MV-4-11 (cell line): Measurements from ENCODE around the gene FAM229A.

Experiments
- DNase-seq: peaks from one replicate; lab custom pipeline; 2025; lab: John Stamatoyannopoulos, UW

Gene FAM229A

DNA sequence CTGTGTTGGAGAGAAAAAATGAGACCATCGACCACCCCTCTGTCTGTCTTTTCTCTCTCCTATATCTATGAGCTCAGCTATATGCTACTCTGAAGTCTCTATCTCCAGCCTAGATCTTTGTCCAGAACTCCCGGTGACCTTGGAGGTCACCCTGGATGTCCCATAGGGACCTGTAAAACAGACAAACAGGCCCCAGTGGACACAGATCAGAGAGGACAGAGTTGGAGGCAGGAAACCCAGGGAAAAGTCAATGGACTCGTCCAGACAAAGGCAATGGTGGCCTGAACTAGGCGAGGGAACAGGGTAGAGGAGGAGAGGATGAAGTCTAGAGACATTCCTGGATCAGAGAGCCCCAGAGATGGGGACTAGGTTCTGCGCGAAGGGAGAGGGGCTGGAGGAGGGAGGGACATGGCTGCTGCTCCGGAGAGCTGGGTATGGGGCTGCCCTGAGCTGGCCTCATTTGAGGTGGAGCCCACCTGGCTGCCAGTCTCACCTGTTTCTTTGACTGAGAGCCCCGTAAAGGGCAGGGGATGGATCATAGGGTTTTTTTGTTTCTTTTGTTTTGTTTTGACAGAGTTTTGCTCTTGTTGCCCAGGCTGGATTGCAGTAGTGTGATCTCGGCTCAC, 15.6 kb downstream of the FAM229A start:
- DNase-seq = no peak

DNA sequence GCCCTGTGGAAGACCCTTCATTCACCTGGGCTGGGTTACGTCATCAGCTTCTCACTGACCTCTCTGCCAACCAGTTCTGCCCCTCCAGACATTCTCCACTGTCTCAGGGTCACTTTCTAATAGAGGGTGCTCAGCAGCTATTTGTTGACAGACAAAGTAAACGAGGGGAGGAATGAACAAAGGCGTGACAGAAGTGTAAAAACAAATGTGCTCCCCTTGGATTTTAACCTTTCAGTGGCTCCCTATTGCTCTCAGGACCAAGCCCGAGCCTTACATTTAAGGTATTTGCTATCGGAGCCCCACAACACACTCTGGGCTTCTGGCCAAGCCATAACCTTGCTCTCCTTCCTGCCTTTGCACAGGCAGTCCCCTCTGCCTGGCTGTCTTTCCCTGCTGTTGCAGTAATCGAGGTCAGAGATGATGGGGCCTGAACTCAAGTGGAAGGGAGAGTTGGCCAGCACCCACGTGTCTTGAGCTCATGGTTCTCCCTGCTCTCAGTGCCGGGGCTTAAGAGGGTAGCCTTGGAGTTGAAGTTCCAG, 16.9 kb downstream of the FAM229A start:
- no peak for DNase-seq

DNA sequence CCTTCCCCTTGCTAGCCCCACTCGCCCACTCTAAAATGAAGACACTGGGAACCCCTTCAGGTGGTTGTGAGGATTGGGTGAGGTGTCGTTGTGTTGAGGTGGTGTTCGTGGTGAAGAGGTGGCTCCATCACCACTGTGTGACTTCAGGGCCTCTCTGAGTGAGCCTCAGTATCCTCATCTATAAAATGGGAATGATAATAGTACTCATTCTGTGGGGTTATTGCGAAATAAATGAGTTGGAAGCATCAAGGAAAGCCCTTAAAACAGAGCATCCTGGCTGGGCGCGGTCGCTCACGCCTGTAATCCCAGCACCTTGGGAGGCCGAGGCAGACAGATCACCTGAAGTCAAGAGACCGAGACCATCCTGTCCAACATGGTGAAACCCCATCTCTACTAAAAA, 19.6 kb downstream of the FAM229A start:
- DNase-seq = no peak

DNA sequence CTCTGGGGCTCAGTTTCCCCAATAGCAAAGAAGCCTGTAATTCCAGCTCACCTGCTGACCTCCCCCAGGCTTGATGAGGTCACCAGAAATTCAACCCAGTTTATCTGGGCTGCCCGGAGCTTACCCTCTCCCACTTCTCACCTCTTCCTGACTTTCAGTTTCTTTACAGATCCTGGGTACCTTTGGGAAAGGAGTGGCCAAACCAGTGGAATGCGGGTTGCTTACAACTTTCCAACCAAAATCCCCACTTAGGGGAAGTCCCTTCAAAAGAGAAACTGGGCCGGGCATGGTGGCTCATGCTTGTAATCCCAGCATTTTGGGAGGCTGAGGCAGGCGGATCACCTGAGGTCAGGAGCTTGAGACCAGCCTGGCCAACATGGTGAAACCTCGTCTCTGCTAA, 20.3 kb downstream of the FAM229A start:
- no peak for DNase-seq

DNA sequence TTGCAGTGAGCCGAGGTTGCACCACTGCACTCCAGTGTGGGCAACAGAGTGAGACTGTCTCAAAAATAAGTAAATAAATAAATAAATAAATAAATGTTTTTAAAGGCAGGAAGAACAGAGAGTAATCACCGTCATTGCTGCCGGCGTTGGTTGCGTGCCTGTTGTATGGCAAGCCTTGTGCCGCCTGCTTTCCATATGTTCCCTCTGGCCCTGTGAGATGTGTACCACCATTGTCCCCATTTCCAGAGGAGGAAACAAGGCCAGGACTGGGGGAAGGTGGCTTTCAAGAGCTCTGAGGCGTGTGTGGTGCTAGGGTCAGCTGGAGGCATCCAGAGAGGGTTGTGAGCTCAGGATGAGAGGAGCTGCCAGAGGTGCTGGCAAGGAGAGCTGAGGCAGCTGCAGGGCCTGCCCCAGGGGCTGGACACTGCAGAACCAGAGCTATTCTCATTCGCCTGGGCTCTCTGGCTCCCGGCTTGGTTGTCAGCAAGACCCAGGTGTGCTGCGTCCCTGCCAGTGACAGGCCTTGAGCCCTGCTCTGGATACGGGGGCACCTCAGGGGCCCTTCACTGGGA, 21.0 kb downstream of the FAM229A start:
- no peak for DNase-seq

DNA sequence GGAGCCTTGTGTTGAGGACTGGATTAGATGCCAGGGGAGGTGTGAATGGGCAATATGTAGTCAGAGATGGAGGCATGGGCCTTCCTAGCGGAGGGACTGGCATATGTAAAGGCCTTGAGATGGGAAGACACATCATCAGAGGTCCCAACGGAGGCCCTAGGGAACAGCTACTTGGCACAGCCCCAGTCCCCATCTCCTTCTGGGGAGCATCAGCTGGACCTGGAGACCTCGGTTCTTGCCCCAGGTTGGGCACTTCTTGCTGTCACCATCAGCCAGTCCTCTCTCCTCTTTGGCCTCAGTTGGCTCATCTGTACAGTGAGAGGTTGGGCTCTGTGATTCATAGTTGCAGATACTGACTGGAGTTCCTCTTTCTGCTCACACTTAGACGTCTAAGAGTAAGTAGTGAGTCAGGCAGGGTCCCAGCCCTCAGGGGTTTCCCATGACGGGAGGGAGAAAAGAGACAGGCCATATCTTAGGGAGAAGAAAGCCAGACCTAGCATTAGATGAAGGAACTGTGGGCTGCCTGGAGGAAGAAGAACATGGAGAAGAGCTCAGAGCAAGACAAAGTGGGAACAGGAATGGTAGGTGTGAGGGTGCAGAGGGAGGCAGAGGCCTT, 22.8 kb downstream of the FAM229A start:
- DNase-seq = peak; percentile 94

DNA sequence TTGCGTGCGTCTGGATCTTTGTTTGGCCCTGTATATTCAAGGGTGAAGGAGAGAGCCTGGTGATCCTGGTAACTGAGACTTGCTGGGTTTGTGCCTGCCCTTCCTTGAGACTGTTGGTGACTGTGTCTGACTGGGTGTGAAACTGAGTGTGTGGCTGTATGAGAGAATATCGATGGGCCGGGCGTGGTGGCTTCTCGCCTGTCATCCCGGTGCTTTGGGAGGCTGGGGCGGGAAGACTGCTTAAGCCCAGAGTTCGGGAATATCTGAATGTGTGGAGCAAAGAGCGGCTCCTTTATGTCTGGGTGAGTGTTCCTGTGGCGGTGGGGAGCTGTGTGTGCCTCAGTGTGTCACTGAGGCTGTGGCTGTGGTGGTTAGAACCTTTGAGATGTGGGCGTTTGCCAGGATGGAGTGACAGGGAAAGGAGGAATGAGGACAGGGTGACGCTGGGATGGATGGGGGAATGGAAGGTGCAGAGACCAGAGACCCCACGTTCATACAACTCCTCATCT, 23.6 kb downstream of the FAM229A start:
- DNase-seq = no peak

DNA sequence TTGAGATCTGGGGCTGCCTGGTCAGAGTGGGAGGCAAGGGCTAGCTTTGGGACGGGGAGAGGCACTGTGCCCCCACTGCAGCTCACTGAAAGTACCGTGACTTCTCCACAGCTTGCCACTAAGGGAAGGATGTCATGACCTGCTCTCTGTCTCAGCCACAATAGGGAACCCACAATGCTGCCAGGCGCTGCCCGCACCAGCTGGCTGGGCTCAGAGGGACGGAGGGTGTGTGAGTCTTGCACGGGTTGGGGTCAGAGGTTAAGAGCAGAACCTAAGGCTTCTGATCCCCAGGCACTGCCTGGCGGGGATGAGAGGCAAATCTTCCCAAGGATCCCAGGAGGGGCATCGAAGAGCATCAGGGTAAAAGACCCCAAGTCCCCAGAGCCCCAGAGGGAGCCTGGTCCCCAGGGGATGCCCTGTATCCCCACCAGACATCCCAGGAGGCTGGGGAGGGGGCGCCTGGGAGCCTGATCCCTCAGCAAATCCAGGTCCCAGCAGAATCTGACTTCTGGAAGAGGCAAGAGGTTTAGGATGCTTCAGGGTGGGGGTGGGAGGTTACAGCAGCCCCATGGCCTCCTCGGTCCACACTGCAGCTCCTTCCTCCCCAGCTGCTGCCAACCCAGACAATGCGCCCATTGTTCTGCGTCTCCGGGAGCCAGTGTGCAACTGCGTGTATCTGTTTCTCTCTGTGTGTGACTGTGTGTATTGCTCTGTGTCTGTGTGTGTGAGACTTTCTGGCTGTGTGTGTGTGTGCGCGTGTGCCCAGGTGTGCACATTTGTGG, 24.2 kb downstream of the FAM229A start:
- DNase-seq = peak; percentile 92

DNA sequence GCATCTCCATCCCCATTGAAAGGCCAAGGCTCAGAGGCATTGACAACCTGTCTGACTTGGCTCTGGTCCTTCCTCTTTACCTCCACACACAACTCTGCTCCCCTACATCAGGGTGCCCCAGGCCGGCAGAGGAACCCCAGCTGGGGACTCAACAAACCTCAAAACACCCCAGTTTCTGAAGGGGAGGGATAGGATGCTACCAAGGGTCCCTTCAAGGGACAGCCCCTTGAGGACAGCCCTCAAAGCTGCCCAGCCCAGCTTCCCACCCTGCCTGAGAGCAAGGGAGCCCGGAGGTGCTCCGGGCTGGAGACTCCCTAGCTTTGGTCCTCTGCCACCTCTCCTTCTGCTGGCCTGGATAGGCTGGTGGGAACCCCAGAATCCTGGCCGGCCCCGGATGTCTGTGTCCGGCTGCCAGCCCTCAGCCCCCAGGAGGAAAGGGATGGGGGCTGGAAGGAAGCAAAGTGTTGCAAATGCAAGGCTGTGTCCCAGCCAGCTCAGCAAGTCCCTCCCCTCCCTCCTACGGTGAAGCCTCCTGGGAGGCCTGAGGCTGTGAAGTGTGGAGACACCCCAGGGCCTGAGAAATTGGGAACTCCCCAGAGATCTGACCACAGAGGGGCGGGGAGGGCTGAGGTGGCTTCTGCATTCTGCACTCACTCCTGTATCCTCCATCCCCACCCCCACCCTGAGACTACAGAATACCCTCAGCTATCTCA, 25.2 kb downstream of the FAM229A start:
- peak; percentile 93 for DNase-seq

DNA sequence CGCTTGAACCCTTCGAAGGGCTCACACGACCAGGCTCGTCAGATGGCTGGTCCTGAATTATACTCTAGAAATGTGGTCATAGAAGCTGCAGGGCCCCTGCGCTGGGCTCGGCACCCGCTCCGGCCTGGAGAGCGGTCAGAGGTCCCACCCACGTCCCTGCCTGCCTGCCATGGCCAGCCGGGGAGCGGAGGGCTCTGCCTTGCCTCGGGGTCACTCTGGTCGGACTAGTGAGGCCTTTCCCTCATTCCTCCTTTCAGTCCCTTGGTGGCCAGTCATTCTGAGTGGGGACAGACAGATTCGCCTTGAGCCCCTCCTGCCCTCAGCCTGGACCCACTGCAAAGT, 25.7 kb downstream of the FAM229A start:
- DNase-seq = no peak

DNA sequence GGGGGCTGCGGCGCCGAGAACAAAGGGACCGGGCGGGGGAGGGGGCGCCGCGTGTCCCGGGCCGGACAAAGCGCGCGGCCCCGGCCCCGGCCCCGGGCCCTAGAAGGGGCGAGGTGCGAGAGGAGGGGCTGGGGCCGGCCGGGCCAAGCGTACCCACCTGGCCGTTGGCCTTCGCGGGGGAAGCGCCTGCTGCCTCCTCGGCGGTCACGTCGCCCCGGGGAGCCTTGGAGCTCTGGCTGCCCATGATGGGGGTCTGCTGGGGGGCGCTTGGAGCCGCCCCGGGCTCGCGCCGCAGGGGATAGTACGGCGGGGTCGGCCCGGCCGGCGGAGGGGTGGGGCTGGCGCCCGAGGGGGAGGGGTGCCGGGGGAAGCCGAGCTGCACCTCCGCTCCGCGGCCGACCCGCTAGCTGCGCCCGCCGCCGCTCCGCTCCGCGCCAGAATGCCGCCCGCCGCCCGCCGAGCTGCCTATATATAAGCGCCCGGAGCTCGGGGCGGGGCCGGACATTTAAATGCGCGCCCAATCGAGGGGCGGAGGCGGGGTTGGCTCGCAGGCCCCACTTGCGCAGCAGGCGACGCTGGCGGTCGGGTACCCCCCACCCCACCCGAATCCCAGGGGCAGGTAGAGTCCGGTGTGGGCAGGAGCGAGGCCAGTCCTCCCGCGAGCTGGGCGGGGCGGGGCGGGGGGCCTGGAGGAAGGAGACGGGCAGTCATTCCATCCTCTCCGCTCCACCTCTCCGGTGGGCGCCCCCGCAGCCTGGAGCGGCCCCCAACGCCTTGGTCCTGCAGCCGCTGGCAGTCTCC, 26.3 kb downstream of the FAM229A start, which contains the start of gene MARCKSL1:
Gene MARCKSL1, minus strand, starts transcription at position 444 of the 801 bp plus-strand sequence. Its CDS starts 200 bp downstream, at position 244.
- peak; percentile 35 for DNase-seq

DNA sequence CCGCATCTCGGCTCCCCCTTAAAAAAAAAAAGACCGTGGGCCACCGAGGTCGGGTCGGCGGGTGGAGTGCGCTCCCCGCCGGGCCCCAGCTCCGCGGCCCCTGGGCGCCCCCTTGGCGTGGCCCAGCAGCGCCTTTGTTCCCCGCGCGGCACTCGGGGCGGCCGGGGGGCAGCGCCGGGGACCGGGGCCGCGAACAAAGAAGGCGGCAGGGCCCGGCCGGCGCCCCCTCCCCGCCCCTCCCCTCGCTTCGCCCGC, 26.8 kb downstream of the FAM229A start:
- no peak for DNase-seq

DNA sequence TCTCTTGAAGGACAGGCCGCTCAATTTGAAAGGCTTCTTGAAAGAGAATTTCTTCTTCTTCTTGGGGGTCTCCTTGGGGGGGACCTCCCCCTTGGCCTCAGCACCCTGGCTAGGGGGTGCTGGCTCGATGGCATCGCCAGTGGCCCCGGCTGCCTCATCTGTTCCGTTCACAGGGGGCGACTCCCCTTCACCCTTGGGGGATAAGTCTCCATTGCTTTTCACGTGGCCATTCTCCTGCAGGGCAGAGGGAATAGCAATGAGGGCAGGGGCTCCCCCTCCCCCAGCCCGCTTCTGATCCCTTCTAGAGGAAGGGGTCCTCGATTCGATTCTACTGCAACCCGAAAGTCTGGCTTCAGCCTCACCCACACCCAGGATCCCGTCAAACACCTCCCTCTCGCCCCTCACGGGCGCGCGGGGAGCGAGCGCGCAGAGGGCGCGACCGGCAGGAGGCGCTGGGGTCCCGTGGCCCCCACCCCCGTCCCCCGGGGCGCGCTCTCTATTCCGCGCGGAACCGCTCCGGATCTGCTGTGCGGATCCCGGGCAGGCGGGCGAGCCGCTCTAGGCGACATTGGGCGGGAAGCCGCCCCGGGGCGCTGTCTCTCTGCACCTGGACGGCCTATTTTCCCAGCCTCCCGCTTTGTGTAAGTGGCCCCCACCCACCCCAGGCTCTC, 27.3 kb downstream of the FAM229A start:
- peak; percentile 17 for DNase-seq

DNA sequence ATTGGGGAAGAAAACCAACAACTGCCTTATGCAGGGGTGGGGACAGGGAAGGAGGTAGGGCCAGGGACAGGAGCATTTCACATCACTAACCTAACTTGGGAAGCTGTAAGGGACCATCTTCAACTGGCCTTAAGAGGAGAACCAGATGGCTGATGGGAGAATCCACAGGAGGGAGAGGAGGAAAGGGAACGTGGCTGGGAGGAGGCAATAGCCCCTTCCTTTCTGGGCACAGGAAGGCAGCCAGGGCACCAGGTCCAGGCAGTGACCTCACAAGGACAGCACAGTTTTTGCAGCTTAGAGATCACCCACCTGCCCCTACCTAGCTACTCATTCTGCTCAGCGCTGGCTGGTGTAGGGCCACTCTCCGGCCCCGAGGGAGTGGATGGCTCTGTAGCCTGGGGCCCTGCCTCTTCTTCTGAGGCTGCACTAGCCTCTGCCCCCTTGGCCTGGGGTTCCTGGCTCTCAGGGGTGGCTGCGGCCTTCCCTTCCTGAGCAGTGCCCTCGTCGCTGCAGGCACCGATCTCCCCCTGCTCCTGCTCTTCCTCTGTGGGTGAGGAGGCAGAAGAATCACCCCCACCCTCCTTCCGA, 27.9 kb downstream of the FAM229A start:
- DNase-seq = no peak

DNA sequence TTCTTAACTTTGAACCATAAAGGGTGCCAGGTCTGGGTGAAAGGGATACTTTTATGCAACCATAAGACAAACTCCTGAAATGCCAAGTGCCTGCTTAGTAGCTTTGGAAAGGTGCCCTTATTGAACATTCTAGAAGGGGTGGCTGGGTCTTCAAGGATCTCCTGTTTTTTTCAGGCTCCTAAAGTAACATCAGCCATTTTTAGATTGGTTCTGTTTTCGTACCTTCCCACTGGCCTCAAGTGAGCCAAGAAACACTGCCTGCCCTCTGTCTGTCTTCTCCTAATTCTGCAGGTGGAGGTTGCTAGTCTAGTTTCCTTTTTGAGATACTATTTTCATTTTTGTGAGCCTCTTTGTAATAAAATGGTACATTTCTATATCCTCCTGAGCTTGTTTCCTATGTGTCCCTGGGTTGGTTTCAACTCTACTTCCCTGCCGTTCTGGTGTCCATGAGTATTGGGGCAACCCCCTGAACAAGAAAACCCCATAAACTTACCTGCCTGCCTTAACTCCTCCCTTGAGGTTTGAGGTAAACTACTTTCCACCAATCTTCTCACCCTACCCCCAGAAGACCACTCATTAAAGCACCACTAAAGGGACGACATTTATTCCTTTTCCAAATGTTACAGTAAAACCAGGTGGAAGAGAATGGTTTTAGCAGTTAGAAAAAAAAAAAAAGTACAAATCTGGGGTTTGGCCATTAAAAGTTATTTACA, 28.9 kb downstream of the FAM229A start:
- DNase-seq = no peak

DNA sequence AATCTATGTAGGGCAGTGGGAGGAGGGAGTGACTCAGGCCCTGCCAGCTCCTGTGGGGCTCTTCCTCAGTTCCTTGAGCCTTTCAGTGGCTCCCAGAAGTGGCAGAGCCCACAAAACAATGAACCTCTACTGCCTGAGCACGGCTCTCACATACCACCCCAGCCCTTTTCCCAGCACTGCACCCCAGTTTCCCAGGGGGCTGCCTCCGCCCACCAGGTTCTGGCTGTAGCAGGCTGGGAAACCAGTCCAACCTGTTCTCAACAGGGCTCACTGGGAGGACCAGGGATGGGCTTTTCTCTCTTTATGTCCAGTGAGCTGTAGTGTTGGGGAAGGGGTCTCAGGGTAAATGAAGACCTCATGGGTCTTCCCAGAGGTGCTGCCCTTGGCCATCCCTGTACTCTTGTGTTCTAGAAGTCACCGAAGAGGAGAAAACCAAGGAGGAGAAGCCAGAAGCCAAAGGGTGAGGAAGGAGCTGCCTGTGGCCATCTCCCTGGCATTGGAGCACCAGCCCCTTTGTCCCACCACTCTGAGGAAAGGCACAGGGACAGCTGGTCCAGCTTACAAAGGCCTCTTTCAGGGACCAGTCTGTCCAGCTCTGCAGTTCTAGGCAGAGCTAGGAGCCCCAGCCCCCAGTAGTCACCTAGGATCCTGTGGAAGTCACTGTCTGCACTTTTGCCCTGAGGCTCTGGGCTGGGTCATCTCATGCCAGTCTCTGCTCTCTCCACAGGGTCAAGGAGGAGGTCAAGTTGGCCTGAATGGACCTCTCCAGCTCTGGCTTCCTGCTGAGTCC, 29.8 kb downstream of the FAM229A start:
- no peak for DNase-seq

DNA sequence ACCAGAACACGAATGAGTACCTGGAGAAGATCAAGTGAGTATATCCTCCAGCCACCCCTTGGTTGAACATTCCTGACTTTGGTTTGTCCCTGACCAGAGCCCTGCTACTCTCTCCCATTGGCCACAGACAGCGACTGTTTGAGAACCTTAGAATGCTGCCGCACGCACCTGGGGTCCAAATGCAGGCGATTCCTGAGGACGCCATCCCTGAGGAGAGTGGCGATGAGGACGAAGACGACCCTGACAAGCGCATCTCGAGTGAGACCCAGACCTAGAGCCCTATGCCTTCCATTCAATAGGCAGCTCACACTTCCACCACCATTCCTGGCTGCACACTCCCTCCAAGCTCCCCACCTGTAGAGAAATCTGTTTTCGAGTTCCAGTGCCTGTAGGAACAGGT, 30.7 kb downstream of the FAM229A start:
- no peak for DNase-seq

DNA sequence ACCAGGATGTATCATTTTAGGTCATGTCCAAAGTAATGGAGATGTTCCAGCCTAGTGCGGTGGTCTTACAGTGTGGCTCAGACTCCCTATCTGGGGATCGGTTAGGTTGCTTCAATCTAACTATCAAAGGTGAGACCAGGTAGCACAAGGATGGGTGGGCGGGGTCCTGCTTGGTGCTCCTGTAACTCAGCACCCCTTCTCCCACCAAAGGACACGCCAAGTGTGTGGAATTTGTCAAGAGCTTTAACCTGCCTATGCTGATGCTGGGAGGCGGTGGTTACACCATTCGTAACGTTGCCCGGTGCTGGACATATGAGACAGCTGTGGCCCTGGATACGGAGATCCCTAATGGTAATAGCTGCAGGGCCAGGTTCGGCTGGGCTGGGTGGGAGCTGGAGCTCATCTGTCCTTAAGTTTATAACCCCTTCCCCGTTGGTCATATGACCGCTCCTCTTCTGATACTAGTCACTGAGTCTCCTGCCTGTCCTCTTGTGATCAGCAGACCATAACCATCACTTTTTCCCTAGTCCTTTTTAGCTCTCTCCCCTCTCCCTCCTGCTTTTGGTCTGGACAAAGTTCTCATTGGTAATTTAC, 31.6 kb downstream of the FAM229A start:
- DNase-seq = no peak
